NCI-H69 (cell line): ENCODE results near the gene CREB3L1.

Experiments used
- DNase-seq: peaks from one replicate; lab custom pipeline; 2025; lab: John Stamatoyannopoulos, UW

The CREB3L1 gene

GRCh38 chr11:46272816-46273427, 4.5 kb upstream of the CREB3L1 start:
- peak; percentile 68 for DNase-seq

GRCh38 chr11:46273511-46274205, 3.8 kb upstream of the CREB3L1 start:
- peak; percentile 93 for DNase-seq

- peak; percentile 84 for DNase-seq
Measured at GRCh38 chr11:46275964-46276641, 1.4 kb upstream of the CREB3L1 start.

- no peak for DNase-seq
Measured at GRCh38 chr11:46277313-46277621, 195 bp upstream of the CREB3L1 start.

- no peak for DNase-seq
Measured at GRCh38 chr11:46278387-46279125, 1.1 kb downstream of the CREB3L1 start.

- DNase-seq, result peak; percentile 88
Measured at GRCh38 chr11:46279126-46280099, 2.0 kb downstream of the CREB3L1 start.

- DNase-seq, result no peak
Measured at GRCh38 chr11:46280706-46281105, 3.2 kb downstream of the CREB3L1 start.

GRCh38 chr11:46281371-46281831, 3.9 kb downstream of the CREB3L1 start:
- DNase-seq, result peak; percentile 85

GRCh38 chr11:46285173-46285572, 7.7 kb downstream of the CREB3L1 start:
- no peak for DNase-seq

- DNase-seq, result no peak
Measured at GRCh38 chr11:46285594-46286033, 8.2 kb downstream of the CREB3L1 start.

- no peak for DNase-seq
Measured at GRCh38 chr11:46286789-46287188, 9.3 kb downstream of the CREB3L1 start.

- DNase-seq, result no peak
Measured at GRCh38 chr11:46288451-46288850, 11.0 kb downstream of the CREB3L1 start.

GRCh38 chr11:46290011-46290410, 12.5 kb downstream of the CREB3L1 start:
- DNase-seq, result no peak

- peak; percentile 89 for DNase-seq
Measured at GRCh38 chr11:46290598-46291309, 13.3 kb downstream of the CREB3L1 start.

GRCh38 chr11:46291441-46292150, 14.1 kb downstream of the CREB3L1 start:
- DNase-seq, result no peak

GRCh38 chr11:46293066-46293465, 15.6 kb downstream of the CREB3L1 start:
- no peak for DNase-seq

GRCh38 chr11:46293641-46294103, 16.2 kb downstream of the CREB3L1 start:
- DNase-seq, result no peak

GRCh38 chr11:46294365-46295309, 17.2 kb downstream of the CREB3L1 start:
- no peak for DNase-seq
